IMR-90 (cell line): ENCODE data around the gene SPTY2D1. TPM values are rescaled to one million over a fixed set of nuclear protein-coding genes. Genes with fewer than 3 reads are reported as not detected.
A peak's percentile ranks its signal among the peaks of the same experiment; 100 is the strongest.

Experiments
- ATAC-seq: fragments of 200-7000 bp; cut with Tn5 transposase; 2 replicates; pipeline ENCODE4 v1.9.1; 2020; ENCODE audit warnings: low read depth, mild to moderate bottlenecking, moderate library complexity
- BruUV-seq: library from RNA; stranded (reverse); fragments of 400-500 nt; replicated peaks from 2 replicates; lab custom pipeline; 2021; lab: Mats Ljungman, UMichigan
- CTCF ChIA-PET: fragments of 300-600 bp; formaldehyde crosslinking; extraction: SDS; loops from one replicate; lab custom pipeline; 2021; ENCODE audit warnings: antibody characterized with exemption; lab: Yijun Ruan, JAX
- POLR2A ChIA-PET: fragments of 300-600 bp; sonication (Branson Sonifier 250); formaldehyde crosslinking; loops from one replicate; lab custom pipeline; 2022; ENCODE audit warnings: antibody characterized with exemption; ENCODE audit not compliant: unreplicated experiment; lab: Charles Lee
- DNase-seq: peaks from one replicate; pipeline ENCODE4 v3.0.0; 2013
- H2AFZ ChIP-seq: replicated peaks from 2 replicates; pipeline ENCODE3; 2013; ENCODE audit warnings: low read length, mild to moderate bottlenecking; ENCODE audit not compliant: poor library complexity
- H2AK5ac ChIP-seq: 2 replicates; pipeline ENCODE4 v1.6.1; 2013; ENCODE audit warnings: low read depth, low read length, inconsistent platforms
- H2AK9ac ChIP-seq: replicated peaks from 2 replicates; pipeline ENCODE3; 2013; ENCODE audit warnings: mild to moderate bottlenecking, low read depth, low read length, moderate library complexity; ENCODE audit not compliant: poor library complexity
- H2BK120ac ChIP-seq: 2 replicates; pipeline ENCODE4 v1.6.1; 2013; ENCODE audit warnings: low read depth, low read length, inconsistent platforms
- H2BK15ac ChIP-seq: 3 replicates; pipeline ENCODE4 v1.6.1; 2013; ENCODE audit warnings: low read depth, low read length, inconsistent platforms
- H2BK20ac ChIP-seq: 2 replicates; pipeline ENCODE4 v1.6.1; 2013; ENCODE audit warnings: low read depth, mild to moderate bottlenecking, inconsistent platforms, low read length, moderate library complexity
- H2BK5ac ChIP-seq: 2 replicates; pipeline ENCODE4 v1.6.1; 2013; ENCODE audit warnings: mild to moderate bottlenecking, low read depth, low read length, inconsistent platforms; ENCODE audit not compliant: poor library complexity, severe bottlenecking
- H3K14ac ChIP-seq: replicated peaks from 2 replicates; pipeline ENCODE4 v1.6.1; 2013; ENCODE audit warnings: low read depth, low read length, inconsistent platforms
- H3K18ac ChIP-seq: 2 replicates; pipeline ENCODE4 v1.6.1; 2013; ENCODE audit warnings: low read depth, low read length, control low read depth
- H3K23ac ChIP-seq: 2 replicates; pipeline ENCODE4 v1.6.1; 2013; ENCODE audit warnings: low read depth, low read length, inconsistent platforms
- H3K27ac ChIP-seq: 2 replicates; pipeline ENCODE4 v1.5.1; 2013; ENCODE audit warnings: mild to moderate bottlenecking, control low read depth, low read length; ENCODE audit not compliant: insufficient read depth
- H3K27me3 ChIP-seq: 2 replicates; pipeline ENCODE4 v1.6.1; 2013; ENCODE audit warnings: low read length; ENCODE audit not compliant: control insufficient read depth, insufficient read depth
- H3K36me3 ChIP-seq: 2 replicates; pipeline ENCODE4 v1.6.1; 2013; ENCODE audit warnings: low read length, mixed read lengths; ENCODE audit not compliant: control insufficient read depth, insufficient read depth
- H3K4ac ChIP-seq: 2 replicates; pipeline ENCODE4 v1.6.1; 2013; ENCODE audit warnings: low read depth, low read length, inconsistent platforms
- H3K4me1 ChIP-seq: 2 replicates; pipeline ENCODE4 v1.6.1; 2013; ENCODE audit warnings: low read length, mixed read lengths; ENCODE audit not compliant: control insufficient read depth, insufficient read depth
- H3K4me2 ChIP-seq: 2 replicates; pipeline ENCODE4 v1.6.1; 2013; ENCODE audit warnings: low read depth, mild to moderate bottlenecking, control low read depth, low read length, moderate library complexity
- H3K4me3 ChIP-seq: 2 replicates; pipeline ENCODE4 v1.5.1; 2013; ENCODE audit warnings: low read depth, mild to moderate bottlenecking, control low read depth, low read length, moderate library complexity; ENCODE audit not compliant: insufficient read depth
- H3K56ac ChIP-seq: 2 replicates; pipeline ENCODE4 v1.6.1; 2013; ENCODE audit warnings: low read length, inconsistent platforms; ENCODE audit not compliant: insufficient read depth; ENCODE audit errors: extremely low read depth
- H3K79me1 ChIP-seq, 2 experiments: 2 replicates each; pipeline ENCODE4 v1.6.1; 2013; ENCODE audit warnings: low read length in 2 of 2, inconsistent platforms in 1 of 2, low read depth in 1 of 2
- H3K9ac ChIP-seq: 2 replicates; pipeline ENCODE4 v1.6.1; 2013; ENCODE audit warnings: low read depth, low read length, control low read depth
- H3K9me1 ChIP-seq: 2 replicates; pipeline ENCODE4 v1.6.1; 2013; ENCODE audit warnings: low read length, inconsistent platforms; ENCODE audit not compliant: insufficient read depth
- H3K9me3 ChIP-seq: 2 replicates; pipeline ENCODE4 v1.6.1; 2013; ENCODE audit warnings: low read length; ENCODE audit not compliant: control insufficient read depth, insufficient read depth
- H4K20me1 ChIP-seq: 2 replicates; pipeline ENCODE4 v1.6.1; 2013; ENCODE audit warnings: low read length, inconsistent platforms; ENCODE audit not compliant: insufficient read depth
- H4K5ac ChIP-seq: 2 replicates; pipeline ENCODE4 v1.6.1; 2013; ENCODE audit warnings: mild to moderate bottlenecking, low read depth, low read length, control low read depth
- H4K8ac ChIP-seq, 2 experiments: 2 replicates each; pipeline ENCODE4 v1.6.1; 2013; ENCODE audit warnings: low read depth in 2 of 2, low read length in 2 of 2, control low read depth in 1 of 2, inconsistent platforms in 1 of 2
- H4K91ac ChIP-seq: 2 replicates; pipeline ENCODE4 v1.6.1; 2013; ENCODE audit warnings: low read depth, low read length, inconsistent platforms; ENCODE audit not compliant: insufficient read depth
- CEBPB ChIP-seq: IDR thresholded peaks from 2 replicates; pipeline ENCODE4 v1.6.1; 2012; ENCODE audit warnings: low read depth, low read length, improper control_type of control experiment
- FOS ChIP-seq: fragments of 150-350 bp; IDR thresholded peaks from 2 replicates; pipeline ENCODE4 v1.6.1; 2016; ENCODE audit warnings: low read depth, low read length
- SMC3 ChIP-seq: fragments of 150-350 bp; IDR thresholded peaks from 2 replicates; pipeline ENCODE4 v1.6.1; 2016; ENCODE audit warnings: low read depth, mild to moderate bottlenecking, antibody characterized with exemption, low read length, moderate library complexity
- USF2 ChIP-seq: fragments of 150-350 bp; IDR thresholded peaks from 2 replicates; pipeline ENCODE4 v1.6.1; 2017; ENCODE audit warnings: mild to moderate bottlenecking, antibody characterized with exemption, low read length, low read depth
- WGBS, 2 experiments: methylation state at CpG; one replicate each; pipeline versions ENCODE4 v1.1.5 to v1.1.7; 2013; ENCODE audit warnings: missing lambda C conversion rate in 2 of 2; ENCODE audit not compliant: insufficient read length in 1 of 2; ENCODE audit errors: extremely low coverage in 2 of 2; 5-methylcytosine and 5-hydroxymethylcytosine counted together
- dilution Hi-C: fragments of 300-500 bp; cut with HindIII; formaldehyde crosslinking; loops from one replicate; pipeline ENCODE4 v1.14.3; 2018; ENCODE audit warnings: low sequenced_read_pairs; ENCODE audit not compliant: unreplicated experiment
- in situ Hi-C: fragments of 300-500 bp; cut with MboI; formaldehyde crosslinking; loops from 3 replicates; pipeline ENCODE4 v1.14.3; 2019; ENCODE audit warnings: low sequenced_read_pairs, inconsistent platforms, mixed read lengths
- intact Hi-C: fragments of 100-400 bp; cut with micrococcal nuclease; formaldehyde crosslinking; loops from 2 replicates; pipeline ENCODE4 v1.10.0; 2022
- polyA plus RNA-seq, 3 experiments: library from polyadenylated mRNA; depleted of rRNA; stranded (reverse); fragments of >200 nt; gene quantifications; 2 replicates each; pipeline ENCODE4 v1.2.3, GENCODE V29; 2012; ENCODE audit warnings: low replicate concordance in 1 of 3
- total RNA-seq: library from RNA; depleted of rRNA; stranded (reverse); fragments of >200 nt; gene quantifications from 2 replicates; pipeline ENCODE4 v1.2.3, GENCODE V29; 2012

SPTY2D1 gene
- total and polyA plus RNA-seq, 2 of the 4 experiments (the other 2 are of a cell fraction), result 10.3 to 36.6 TPM

- no peak overlapping the region for H3K4me3 ChIP-seq
- no peak overlapping the region for H2BK20ac ChIP-seq
- H3K9me1 ChIP-seq, result peaks cover 9% of the 10 kb centered on the region; the same call in 1 of the 2 replicates
- H2BK5ac ChIP-seq, result peak overlapping the region; percentile 46
- ChIA-PET CTCF (no interaction called here), POLR2A (interaction anchor here (0.5 kb wide), 1 partner anchor 18 kb away, joined by 4 read pairs; no protein-coding TSS in a partner anchor)
- no peak overlapping the region for H3K9ac ChIP-seq
- no peak overlapping the region for H3K14ac ChIP-seq
- dilution Hi-C loops (no loop called here), intact Hi-C loops (no loop called here), in situ Hi-C loops (no loop called here)
- H2AK9ac ChIP-seq, result no peak overlapping the region
- H3K23ac ChIP-seq, result no peak overlapping the region
- H3K56ac ChIP-seq, result no peak overlapping the region
- DNase-seq, result peak; percentile 82
- H4K91ac ChIP-seq, result no peak overlapping the region
- H3K9me3 ChIP-seq, result no peaks in the 10 kb centered on the region
- H3K4ac ChIP-seq, result no peak overlapping the region
- H3K79me1 ChIP-seq, result peaks cover 24 to 51% of the 10 kb centered on the region in 2 experiments
- H3K27me3 ChIP-seq, result no peaks in the 10 kb centered on the region
- peak overlapping the region; percentile 1; the same call in 1 of the 3 replicates for H2BK15ac ChIP-seq
- H2AK5ac ChIP-seq, result no peak overlapping the region
- BruUV-seq, result no TSS peak
- no peak overlapping the region for H2AFZ ChIP-seq
- H3K4me1 ChIP-seq, result peaks cover 9% of the 10 kb centered on the region
- 98% methylated on average over 5 of the region's 11 CpGs; no CpG with 5 or more reads in 1 of the 2 experiments for WGBS, 2 experiments
- H3K4me2 ChIP-seq, result peak overlapping the region; percentile 44
- peak overlapping the region; percentile 16; the same call in 1 of the 2 replicates for H3K18ac ChIP-seq
- no peak overlapping the region for H2BK120ac ChIP-seq
- ATAC-seq, result no peak
- H3K27ac ChIP-seq, result no peak overlapping the region; the same call in 1 of the 2 replicates
- peaks cover 27% of the 10 kb centered on the region for H3K36me3 ChIP-seq
- H4K5ac ChIP-seq, result no peak overlapping the region
- TF ChIP-seq CEBPB (peak; percentile 33; the same call in 1 of the 2 replicates), SMC3 (no peak), USF2 (0 out of 2 replicates have a peak, but pooled peaks have one; percentile 32), FOS (peak; percentile 49; the same call in 1 of the 2 replicates)
- H4K20me1 ChIP-seq, result peaks cover 37% of the 10 kb centered on the region
- no peak overlapping the region for H4K8ac ChIP-seq
Observed at GRCh38 chr11:18615628-18616392, 18.3 kb downstream of the SPTY2D1 start.
